NCI-H128 (cell line): ENCODE data around the gene FAM83F.
"Not testable (repeated sequence)": the region's sequence is repeated elsewhere in the genome, so short reads cannot be mapped to it uniquely, and the experiment has no call there.

ENCODE experiments used
- DNase-seq: peaks from one replicate; lab custom pipeline; 2025; ENCODE audit not compliant: unreplicated experiment; lab: John Stamatoyannopoulos, UW

Gene FAM83F

DNA sequence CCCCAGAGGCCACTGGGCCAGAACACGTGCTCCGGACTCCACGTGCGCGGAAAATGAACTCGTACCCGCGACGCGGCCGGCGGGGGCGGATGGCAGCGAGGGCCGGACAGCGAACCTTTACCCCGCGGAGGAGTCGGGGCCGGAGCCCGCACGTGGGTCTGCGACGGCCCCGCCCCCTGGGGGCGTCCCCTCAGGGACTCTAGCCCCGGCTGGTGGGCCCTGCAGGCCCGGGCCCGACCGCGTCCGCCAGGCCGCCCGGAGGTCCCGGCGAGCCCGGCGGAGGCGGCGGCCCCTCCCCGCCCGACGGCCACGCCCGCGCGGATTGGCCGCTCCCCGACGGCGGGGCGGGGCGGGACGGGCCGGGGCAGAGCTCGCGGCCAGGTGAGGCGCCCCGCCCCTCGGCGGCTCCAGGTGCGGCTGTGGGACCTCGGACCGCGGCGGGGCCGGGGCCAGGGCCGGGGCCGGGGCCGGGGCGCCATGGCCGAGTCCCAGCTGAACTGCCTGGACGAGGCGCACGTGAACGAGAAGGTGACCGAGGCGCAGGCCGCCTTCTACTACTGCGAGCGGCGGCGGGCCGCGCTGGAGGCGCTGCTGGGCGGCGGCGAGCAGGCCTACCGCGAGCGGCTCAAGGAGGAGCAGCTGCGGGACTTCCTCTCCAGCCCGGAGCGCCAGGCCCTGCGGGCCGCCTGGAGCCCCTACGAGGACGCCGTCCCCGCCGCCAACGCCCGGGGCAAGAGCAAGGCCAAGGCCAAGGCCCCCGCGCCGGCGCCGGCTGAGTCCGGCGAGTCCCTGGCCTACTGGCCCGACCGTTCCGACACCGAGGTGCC lies at the start of gene FAM83F:
Gene FAM83F (plus strand): TSS at position 389 of the 827 bp plus-strand sequence. CDS start 89 bp downstream, at position 478.
- no peak for DNase-seq

DNA sequence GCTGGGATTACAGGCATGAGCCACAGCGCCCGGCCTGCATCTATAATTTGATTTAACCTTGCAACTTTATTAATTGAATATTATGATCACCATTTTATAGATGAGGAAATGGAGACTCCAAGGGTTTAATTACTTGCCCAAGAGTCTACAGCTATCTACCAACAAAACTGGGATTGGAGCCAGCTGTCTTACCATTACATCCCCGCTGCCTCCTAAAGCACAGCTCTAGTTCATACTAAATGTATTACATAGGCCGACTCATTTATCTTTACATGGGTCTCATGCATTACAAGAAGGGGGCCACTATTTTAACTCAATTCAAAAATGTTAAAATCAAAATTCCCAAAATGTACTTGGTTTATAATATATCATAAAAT lies 48.6 kb upstream of the FAM83F start:
- DNase-seq = no peak

DNA sequence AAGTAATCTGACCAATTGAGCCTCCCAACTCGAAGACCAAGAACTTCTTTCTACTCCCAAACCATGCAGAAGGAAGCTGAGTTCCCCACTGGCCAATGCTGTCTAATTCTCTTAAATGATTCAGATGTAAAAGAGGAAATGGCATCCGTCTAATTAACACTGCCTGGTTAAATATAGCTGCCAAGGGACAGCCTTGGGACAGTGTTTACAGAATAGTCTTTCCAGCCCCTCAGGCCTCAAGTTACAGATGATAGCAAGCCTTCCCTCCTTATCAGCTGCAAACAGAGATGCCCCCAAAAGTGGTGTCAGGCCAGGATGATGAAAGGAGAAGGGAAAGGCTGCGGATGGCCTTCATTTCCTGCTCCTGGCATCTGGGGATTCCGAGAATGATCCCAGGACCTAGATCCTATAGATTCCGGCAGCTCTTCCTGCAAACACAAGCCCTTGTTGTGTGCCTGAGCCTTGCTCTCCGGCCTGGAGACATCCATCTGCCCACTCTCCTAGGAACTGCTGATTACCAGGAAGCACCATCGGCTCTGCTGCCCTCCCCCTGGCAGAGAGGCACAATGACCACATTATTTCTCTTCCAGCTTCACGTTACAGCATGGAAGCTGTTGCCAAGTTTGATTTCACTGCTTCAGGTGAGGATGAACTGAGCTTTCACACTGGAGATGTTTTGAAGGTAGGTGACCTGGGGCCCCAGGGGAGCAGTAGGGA lies 48.1 kb upstream of the FAM83F start:
- DNase-seq = no peak

DNA sequence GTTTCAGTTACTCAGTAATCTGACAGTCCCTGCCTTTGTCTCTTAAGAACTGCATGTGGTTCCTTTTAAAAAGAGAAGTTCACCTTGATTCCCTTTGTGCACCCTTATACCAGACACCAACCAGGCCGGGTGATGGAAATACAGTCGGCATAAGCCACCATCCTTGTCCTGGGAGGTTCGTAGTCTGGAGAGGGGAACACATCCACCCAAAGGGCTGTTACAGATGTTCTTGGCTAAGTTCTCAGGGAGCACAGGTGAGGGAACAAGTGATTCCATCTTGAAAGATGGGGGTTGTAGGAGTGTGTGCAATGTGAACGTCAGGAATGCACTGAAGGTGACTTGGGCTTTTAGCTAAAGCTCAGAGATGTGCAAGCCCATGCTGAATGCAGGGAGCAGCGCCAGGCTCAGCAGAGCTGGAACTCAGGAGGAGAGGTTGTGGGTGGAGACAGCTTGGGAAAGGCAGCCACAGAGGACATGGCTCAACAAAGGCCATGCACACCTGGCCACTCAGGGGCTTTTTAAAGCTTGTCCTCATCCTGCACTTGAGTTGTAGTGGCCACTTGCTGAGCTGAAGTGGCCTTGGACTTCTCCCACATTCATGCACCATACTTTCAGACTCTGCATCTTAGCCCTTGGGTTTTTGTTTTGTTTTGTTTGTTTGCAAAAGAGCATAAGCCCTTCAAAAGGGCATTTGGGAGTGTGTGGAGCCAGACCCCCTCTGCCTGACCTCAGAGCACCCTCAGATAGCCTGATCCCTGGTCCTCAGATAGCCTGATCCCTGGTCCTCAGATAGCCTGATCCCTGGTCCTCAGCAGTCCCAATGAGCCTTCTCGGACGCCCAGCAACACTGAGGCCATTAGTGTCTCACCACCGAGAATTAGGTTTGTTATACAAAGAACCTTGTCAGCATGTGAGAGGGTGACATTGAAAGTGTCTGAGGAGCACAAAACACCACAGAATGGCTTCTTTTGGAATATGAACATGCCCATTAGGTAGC lies 47.2 kb upstream of the FAM83F start:
- peak; percentile 21 for DNase-seq

DNA sequence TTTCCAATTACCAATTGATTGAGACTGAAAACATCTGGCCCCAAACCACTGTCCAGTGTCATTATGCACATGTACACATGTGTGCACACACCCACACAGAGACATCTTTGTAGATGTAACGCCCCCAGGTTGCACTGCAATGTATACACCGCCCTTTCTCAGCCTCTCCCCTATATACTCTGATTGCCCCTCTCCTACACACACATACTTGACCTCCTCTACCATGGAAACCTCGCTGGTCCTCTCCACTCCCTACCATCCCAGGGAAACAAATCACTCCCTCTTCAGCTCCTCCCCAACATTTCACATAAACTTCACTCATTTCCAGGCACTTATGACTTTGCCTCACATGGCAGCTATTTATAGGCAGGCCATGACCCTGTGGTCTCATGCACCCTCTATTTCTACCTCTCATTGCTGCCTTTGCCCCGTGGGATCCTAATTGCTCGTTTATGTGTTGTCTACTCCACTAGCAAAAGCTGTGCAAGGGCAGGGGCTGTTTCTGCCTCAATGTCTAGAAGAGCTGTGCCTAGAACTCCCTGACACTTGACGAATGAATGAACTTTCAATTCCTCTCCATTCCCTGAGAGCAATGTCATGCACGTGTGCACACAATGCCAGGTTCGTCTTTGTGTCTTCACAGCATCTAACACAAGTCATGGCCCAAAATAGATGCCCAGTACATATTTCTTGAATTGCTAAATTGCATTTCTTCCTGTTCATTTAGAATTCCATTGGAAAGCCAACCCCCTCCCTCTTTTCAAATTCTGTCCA lies 44.6 kb upstream of the FAM83F start:
- no peak for DNase-seq

DNA sequence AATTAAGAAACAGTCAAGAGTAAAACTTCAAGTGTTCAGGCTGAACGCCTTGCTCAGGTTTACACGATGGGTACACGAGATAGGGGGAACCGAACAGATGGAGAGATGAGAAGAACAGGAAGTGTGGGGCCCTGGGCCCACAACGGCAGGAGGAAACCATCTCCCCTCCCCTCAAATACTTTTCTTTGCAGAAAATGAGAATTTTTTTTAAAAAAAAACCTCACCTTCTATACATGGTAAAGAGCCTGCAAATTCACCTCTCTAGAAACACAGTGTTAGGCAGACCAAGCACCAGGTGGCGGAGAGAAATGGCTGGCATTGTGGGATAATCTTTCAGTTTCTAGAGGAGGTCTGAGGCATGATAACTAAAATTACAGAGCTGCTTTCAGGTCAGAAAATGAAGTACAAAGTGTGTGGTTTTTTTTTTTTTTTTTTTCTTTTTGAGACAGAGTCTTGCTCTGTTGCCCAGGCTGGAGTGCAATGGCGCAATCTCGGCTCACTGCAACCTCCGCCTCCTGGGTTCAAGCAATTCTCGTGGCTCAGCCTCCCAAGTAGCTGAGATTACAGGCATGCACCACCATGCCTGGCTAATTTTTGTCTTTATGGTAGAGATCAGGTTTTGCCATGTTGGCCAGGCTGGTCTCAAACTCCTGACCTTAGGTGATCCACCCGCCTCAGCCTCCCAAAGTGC lies 43.0 kb upstream of the FAM83F start:
- DNase-seq = not testable (repeated sequence)

DNA sequence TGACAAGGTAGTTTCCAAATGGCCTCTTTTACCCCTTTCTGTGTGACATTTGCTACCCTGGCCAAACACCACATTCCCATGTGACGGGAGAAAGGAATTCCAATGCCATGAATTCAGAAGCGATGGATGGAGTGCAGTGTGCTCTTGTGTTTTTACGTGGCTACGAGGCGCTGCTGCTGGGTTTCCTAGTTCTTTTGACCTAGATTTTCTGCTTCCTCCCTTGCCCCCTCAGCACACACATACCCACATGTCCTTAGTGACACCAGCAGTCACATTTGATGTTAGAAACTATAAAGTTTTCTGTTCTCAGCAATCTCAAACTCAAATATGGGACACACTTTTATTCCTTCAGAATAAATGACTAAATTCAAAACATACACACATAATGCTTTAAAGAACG lies 42.4 kb upstream of the FAM83F start:
- DNase-seq = no peak

DNA sequence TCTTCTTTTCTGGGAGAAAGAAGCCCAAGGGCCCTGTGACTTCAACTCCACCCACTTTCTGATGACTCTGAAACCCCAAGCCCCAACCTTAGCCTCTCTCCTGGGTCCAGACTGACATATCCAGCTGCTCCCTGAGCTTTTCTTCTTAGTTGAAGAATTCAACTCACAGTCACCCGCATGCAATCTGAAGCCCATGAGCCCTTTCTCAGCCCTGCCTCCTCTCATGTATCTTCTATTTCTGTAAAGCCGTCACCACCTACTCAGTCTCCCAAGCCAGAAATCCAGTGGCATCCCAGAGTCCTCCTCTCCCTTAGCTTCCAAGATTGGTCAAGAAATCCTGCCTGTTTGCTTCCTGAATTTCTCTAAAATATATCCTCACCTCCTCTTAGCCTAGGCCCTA lies 41.7 kb upstream of the FAM83F start:
- no peak for DNase-seq

DNA sequence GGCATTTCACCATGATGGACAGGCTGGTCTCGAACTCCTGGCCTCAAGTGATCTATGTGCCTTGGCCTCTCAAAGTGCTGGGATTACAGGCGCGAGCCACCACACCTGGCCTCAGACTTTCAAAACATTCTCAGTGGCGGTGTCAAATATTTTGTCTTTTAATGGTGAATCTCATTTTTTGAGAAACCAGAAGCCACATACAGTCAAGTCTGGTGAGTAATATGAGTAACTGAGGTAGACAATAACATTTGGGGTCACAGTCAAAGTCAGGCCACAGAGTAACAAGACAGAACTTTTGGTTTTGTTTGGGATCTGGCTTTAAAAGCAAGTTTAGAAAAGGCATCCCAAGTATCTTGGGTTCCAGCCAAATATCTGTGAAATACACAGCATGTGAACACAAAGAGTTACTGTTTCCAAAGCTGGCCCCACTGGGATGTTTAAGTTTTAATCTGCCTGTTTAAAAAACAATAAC lies 40.1 kb upstream of the FAM83F start:
- DNase-seq = no peak

DNA sequence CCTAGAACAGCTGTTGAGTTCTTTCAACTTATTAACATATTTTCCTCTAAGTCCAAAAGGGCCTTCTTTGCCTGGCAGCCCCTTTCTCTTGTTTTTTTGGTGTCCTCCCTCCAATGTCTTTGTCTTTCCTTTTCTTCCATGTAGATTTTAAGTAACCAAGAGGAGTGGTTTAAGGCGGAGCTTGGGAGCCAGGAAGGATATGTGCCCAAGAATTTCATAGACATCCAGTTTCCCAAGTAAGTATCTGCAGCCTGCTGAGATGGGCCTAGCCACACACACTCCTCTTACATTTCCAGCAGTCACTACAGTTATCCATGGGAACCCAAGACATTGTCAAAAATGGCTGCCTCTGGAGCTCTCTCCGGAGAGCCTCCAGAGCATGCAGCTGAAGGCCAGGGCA lies 39.1 kb upstream of the FAM83F start:
- DNase-seq = no peak

DNA sequence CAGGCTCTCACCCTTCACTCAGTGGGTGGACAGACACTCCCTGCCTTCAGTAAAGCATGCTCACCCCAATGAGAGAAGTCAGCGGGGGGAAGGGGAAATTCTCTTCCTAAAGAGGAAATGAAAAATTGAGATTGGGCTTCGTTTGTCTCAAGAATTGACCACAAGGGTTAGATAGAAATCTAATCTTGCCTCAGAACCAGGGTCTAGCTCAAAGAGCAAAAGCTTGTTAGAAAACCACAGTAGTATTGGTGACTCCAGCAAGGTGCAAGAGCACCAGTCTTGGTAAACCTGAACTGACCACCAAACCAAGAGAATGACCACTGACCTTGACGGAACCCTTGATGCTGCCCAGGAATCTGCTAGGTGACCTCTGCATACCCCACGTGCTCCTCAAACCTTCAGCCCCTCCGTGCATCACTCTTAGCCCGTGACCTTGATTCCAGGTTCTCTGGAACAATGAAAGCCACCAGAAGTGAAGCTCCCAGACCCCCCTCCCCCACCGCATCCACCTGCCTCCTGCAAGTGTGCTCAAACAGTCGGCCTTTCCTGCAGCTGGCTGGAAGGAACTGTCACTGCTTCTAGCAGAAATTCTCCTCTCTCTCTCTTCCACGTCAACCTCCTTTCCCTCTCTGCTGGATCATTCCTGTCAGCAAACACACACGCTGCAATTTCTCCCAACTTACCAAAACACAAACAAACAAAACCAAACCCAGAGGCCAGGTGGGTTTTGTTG lies 37.7 kb upstream of the FAM83F start:
- no peak for DNase-seq

DNA sequence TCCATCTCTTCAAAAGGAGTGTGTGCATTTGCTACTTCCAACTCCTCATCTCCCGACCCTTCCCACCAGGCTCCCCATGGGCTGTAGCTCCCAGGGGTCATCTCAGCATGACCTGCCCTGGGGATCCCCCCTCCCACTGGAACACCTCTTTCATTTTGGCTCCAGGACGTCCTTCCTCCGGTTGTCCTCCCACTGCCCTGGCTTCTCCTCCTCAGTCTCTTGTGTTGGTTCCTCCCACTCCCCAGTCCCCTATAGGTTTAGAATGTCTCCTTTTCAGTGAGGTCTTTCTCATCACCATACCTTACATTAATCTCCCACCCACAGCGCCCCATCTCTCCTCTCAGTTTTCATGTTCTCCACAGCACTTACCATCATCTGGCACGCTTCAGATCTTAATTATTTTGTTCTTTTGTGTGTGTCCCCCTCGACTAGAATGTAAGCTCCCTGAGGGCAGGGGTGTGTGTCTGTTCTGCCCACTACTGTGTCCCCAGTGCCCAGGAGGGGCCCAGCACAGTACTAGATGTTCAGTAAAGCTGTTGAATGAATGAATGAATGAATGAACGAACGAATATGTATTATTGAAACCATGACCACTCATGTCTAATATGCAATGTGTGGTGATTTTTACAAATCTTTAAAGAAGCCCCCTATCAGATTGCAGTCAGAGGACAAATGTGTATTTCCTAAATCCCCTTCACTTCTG lies 36.6 kb upstream of the FAM83F start:
- DNase-seq = no peak

DNA sequence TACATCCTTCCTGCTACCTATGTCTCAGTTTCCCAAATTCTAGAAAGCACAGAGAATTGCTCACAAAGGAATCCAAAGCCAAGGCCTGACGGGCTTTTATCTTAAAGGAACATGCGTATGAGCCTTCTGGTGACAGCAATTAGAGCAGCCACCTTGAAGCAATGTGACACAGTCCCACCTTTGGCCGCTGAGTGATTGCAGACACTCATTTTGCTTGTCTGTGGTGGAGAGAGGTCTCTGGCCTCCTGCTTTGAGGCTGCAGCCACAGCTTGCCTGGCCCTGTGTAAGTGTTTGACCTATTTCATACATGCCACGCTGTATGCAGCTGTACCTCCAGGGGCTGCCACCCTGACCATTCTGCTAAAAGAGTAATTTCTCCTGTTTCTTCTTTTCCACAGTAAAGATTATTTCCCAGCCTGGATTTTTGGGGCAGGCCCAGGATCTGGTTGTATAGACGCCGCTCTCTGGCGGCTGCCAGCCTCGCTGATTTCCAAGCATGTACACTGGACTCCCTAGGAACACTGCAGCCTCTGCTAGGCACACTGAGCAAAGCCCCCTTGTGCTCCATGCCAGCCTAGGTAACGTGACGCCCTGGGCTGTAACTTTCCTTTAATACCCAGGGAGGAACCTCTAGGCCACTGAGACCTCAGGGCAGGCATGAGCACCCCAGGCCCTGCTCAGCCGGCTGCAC lies 35.7 kb upstream of the FAM83F start:
- no peak for DNase-seq

DNA sequence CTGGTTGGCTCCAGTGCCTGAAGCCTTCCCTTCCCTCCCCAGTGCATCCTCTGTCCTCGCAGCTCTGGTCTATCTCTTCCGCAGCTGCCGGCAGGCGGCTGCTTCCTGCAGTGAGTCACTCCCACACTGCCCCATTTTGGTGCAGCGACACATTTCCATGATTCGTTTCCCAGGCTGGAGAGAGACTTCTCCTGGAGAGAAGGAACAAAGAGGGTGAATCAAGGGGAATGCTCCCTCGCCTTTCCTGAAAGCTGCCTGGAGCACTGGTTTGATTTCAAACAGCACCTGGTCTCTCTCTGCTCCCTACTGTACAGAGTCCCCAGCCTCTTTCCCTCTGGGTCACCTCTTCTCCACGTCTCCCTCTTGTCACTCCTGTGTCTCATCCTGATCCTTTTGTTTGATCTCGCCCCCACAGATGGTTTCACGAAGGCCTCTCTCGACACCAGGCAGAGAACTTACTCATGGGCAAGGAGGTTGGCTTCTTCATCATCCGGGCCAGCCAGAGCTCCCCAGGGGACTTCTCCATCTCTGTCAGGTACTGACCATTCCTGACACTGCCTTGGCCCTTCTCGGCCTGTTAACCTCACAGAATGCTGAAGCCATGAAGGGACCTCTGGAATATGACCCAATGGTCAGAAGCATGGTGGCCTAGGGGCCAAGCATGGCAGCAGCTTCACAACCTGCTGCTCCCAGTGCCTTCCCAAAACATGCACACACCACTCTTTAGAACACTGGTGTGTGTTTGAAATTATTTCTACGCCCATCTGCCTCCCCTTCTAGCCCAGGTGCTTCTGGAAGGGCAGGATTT lies 34.9 kb upstream of the FAM83F start, which contains the start of gene TMA7B:
Gene TMA7B (plus strand): TSS at position 758 of the 808 bp plus-strand sequence. CDS start 3,978 bp downstream, outside the sequence.
- DNase-seq = no peak

DNA sequence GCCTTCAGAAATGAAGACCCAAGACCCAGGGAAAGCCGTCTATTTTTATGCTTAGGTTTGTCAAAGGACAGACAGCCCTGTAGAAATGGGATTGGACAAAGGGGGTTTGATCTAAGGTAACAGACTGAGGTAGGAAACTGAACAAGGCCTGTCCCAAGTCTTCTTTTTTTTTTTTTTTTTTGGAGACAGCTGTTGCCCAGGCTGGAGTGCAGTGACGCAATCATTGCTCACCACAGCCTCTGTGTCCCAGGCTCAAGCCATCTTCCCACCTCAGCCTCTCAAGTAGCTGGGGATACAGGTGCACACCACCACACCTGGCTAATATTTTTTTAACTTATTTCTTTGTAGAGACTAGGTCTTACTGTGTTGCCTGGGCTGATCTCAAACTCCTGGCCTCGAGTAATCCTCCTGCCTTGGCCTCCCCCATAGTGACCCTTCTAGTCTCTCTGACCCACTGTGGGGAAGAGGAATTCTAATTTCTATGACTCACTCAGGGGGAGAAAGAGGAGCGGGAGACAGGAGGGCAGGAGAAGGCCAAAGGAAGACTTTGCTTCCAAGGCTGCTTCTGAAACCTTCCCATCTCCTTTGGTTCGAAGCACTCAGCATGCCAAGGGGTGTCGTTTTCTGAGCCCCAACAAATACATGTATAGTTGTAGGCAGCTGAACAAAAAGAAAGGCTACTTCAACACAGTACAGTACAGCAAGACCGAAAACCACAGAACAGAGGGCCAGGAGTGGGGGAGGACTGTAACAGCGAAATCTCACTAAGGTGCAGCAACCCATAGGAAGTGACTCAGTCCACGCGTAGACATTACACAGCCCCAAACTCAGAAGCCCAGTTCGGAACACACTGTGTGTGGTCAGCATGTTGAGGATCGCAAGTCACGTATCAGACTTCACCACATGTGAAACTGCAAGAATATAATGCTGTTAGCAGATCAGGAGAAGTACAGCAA lies 33.7 kb upstream of the FAM83F start:
- DNase-seq = no peak

DNA sequence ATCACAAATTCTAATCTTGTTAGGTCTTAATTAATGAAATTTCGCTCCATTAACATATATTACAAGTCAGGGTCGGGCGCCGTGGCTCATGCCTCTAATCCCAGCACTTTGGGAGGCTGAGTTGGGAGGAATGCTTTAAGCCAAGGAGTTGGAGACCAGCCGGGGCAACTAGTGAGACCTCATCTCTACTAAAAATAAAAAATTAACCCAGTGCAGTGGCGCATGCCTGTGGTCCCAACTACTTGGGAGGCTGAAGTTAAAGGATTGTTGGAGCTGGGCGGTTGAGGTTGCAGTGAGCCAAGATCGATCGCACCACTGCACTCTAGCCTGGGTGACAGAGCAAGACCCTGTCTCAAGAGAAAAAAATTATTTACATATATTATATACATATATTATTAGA lies 32.7 kb upstream of the FAM83F start:
- no peak for DNase-seq
